HepG2 (cell line): ENCODE measurements around the gene TGFA. TPM values are rescaled to one million over a fixed set of nuclear protein-coding genes. Genes with fewer than 3 reads are reported as not detected.

Source experiments
- ATF7 ChIP-seq, 2 experiments: fragments of 450-650 bp in 1 of 2; sonication (generic) in 1 of 2; formaldehyde crosslinking in 1 of 2; IDR thresholded peaks; 2 replicates each; pipeline versions ENCODE4 v1.4.0 to v1.6.1; 2016 to 2020; ENCODE audit warnings: antibody characterized with exemption in 1 of 2, mild to moderate bottlenecking in 1 of 2, missing genetic modification reagents in 1 of 2
- CEBPB ChIP-seq: IDR thresholded peaks from 2 replicates; pipeline ENCODE4 v1.6.1; 2011; ENCODE audit warnings: low read depth, low read length, improper control_type of control experiment, borderline replicate concordance
- DNMT1 ChIP-seq: sonication (generic); formaldehyde crosslinking; IDR thresholded peaks from 2 replicates; pipeline ENCODE4 v1.5.1; 2020; ENCODE audit warnings: mild to moderate bottlenecking, missing genetic modification reagents
- FOSL2 ChIP-seq: sonication (generic); formaldehyde crosslinking; IDR thresholded peaks from 2 replicates; pipeline ENCODE4 v1.4.0; 2020; ENCODE audit warnings: missing genetic modification reagents
- FOXC1 ChIP-seq: sonication (generic); formaldehyde crosslinking; IDR thresholded peaks from 2 replicates; pipeline ENCODE4 v1.8.0; 2022; ENCODE audit warnings: mild to moderate bottlenecking, missing genetic modification reagents, borderline replicate concordance
- GFI1 ChIP-seq: sonication (generic); formaldehyde crosslinking; IDR thresholded peaks from 2 replicates; pipeline ENCODE4 v1.5.0; 2020; ENCODE audit warnings: missing genetic modification reagents, mild to moderate bottlenecking, borderline replicate concordance
- GTF2F1 ChIP-seq: fragments of 150-350 bp; IDR thresholded peaks from 2 replicates; pipeline ENCODE4 v1.6.1; 2014; ENCODE audit warnings: low read length
- POGZ ChIP-seq: sonication (generic); formaldehyde crosslinking; IDR thresholded peaks from 2 replicates; pipeline ENCODE4 v1.4.0; 2020; ENCODE audit warnings: mild to moderate bottlenecking, missing genetic modification reagents
- RAD51 ChIP-seq: fragments of 450-650 bp; IDR thresholded peaks from 2 replicates; pipeline ENCODE4 v1.6.1; 2016; ENCODE audit warnings: borderline replicate concordance
- SRSF9 ChIP-seq: fragments of 200-400 bp; formaldehyde crosslinking; IDR thresholded peaks from 2 replicates; pipeline ENCODE4 v1.6.1; 2018; ENCODE audit warnings: borderline replicate concordance, mild to moderate bottlenecking, low read depth, low read length; ENCODE audit not compliant: insufficient read depth, poor library complexity, severe bottlenecking
- XBP1 ChIP-seq: sonication (generic); formaldehyde crosslinking; IDR thresholded peaks from 2 replicates; pipeline ENCODE4 v1.5.0; 2020; ENCODE audit warnings: missing genetic modification reagents
- ZFY ChIP-seq: sonication (generic); formaldehyde crosslinking; IDR thresholded peaks from 2 replicates; pipeline ENCODE4 v1.4.0; 2020; ENCODE audit warnings: missing genetic modification reagents
- ZMYM4 ChIP-seq: sonication (generic); formaldehyde crosslinking; IDR thresholded peaks from 2 replicates; pipeline ENCODE4 v1.8.1; 2023; ENCODE audit warnings: mild to moderate bottlenecking, missing genetic modification reagents
- ZNF232 ChIP-seq: sonication (generic); formaldehyde crosslinking; IDR thresholded peaks from 2 replicates; pipeline ENCODE4 v1.4.0; 2020; ENCODE audit warnings: missing genetic modification reagents, borderline replicate concordance
- ZNF451 ChIP-seq: sonication (generic); formaldehyde crosslinking; IDR thresholded peaks from 2 replicates; pipeline ENCODE4 v1.5.0; 2020; ENCODE audit warnings: mild to moderate bottlenecking, missing genetic modification reagents
- ZNF510 ChIP-seq: sonication (generic); formaldehyde crosslinking; IDR thresholded peaks from 2 replicates; pipeline ENCODE4 v1.4.0; 2020; ENCODE audit warnings: low read depth, mild to moderate bottlenecking, missing genetic modification reagents
- ZNF614 ChIP-seq: IDR thresholded peaks from 2 replicates; pipeline ENCODE4 v1.6.1; 2018; ENCODE audit warnings: missing biosample characterization, missing genetic modification reagents, inconsistent platforms, borderline replicate concordance
- ZSCAN9 ChIP-seq: IDR thresholded peaks from 2 replicates; pipeline ENCODE4 v1.6.1; 2016; ENCODE audit warnings: borderline replicate concordance
- polyA plus RNA-seq, 8 experiments: library from polyadenylated mRNA; depleted of rRNA in 3 of 8; stranded (reverse) in 7 of 8; unstranded in 1 of 8; fragments of >200 nt; fragmentation: Illumina TruSeq in 4 of 8; extraction: Trizol in 4 of 8; gene quantifications; 2 replicates each; pipeline versions ENCODE4 v1.2.1 to v1.2.3, GENCODE V29; 2011 to 2016; ENCODE audit warnings: low read depth in 4 of 8, missing spikeins in 1 of 8, mixed read lengths in 1 of 8; ENCODE audit not compliant: insufficient read depth in 1 of 8
- total RNA-seq, 5 experiments: library from RNA; depleted of rRNA; stranded (reverse); fragments of >200 nt; fragmentation: Illumina TruSeq; extraction: Trizol; gene quantifications; 2 replicates each; pipeline ENCODE4 v1.2.3, GENCODE V29; 2016; ENCODE audit warnings: low read depth in 1 of 5
- TF ChIP-seq, protein P1 (sequence below): sonication (generic); formaldehyde crosslinking; IDR thresholded peaks from 2 replicates; pipeline ENCODE4 v1.4.0; 2020; ENCODE audit warnings: missing genetic modification reagents
- TF ChIP-seq, protein P2 (sequence below), 2 experiments: fragments of 450-650 bp in 1 of 2; sonication (generic) in 1 of 2; formaldehyde crosslinking; IDR thresholded peaks; 2 replicates each; pipeline versions ENCODE4 v1.5.0 to v1.8.0; 2020 to 2022; ENCODE audit warnings: mild to moderate bottlenecking in 1 of 2, missing genetic modification reagents in 1 of 2
- TF ChIP-seq, protein P3 (sequence below): sonication (generic); formaldehyde crosslinking; IDR thresholded peaks from 2 replicates; pipeline ENCODE4 v1.5.0; 2020; ENCODE audit warnings: mild to moderate bottlenecking, low read depth, missing genetic modification reagents, borderline replicate concordance
- TF ChIP-seq, protein P4 (sequence below): sonication (generic); formaldehyde crosslinking; IDR thresholded peaks from 2 replicates; pipeline ENCODE4 v1.4.0; 2020; ENCODE audit warnings: missing genetic modification reagents
- TF ChIP-seq, protein P5 (sequence below): sonication (generic); formaldehyde crosslinking; IDR thresholded peaks from 2 replicates; pipeline ENCODE4 v1.4.0; 2020; ENCODE audit warnings: mild to moderate bottlenecking, missing genetic modification reagents
- TF ChIP-seq, protein P6 (sequence below): sonication (generic); formaldehyde crosslinking; IDR thresholded peaks from 2 replicates; pipeline ENCODE4 v1.8.0; 2022; ENCODE audit warnings: missing genetic modification reagents, low read depth, mild to moderate bottlenecking, borderline replicate concordance

Gene TGFA
- total and polyA plus RNA-seq, 2 of the 13 experiments (the other 11 are each of a cell fraction or from before 2014, with no cell fraction given): 7.8 to 15.3 TPM

DNA sequence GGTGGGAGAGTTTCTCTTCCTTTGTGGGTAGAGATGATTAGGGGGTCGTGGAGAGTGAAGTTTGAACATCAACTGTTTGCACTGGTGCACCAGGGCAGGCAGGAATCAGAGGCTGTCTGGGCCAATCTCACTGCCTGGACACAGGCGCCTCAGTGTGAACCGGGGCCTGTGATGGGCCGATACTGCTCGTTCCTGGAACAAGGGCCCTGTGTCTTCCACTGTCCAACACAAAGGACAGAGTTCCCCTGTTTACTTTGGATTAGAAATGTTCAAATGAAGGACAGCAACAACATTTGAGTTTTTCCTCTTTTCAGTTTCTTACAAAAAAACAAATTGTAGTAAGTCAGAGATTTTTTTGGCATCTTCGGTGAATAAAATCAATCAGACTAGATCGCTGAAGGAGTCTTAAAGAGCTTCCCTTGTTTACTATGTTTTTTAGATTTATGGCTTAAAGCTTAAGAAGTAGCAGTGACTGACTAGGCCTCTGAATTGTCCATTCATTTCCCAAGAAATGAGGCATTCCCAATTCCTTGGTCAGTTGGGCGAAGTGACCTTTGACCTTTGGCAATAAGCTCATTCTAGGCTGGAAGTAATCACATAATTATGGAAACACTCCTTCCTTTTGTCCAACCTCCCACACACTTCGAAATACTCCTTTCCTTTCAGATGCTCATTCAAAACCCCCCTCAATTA is 11.6 kb upstream of the TGFA start (continued):
- TF ChIP-seq, protein P1, sequence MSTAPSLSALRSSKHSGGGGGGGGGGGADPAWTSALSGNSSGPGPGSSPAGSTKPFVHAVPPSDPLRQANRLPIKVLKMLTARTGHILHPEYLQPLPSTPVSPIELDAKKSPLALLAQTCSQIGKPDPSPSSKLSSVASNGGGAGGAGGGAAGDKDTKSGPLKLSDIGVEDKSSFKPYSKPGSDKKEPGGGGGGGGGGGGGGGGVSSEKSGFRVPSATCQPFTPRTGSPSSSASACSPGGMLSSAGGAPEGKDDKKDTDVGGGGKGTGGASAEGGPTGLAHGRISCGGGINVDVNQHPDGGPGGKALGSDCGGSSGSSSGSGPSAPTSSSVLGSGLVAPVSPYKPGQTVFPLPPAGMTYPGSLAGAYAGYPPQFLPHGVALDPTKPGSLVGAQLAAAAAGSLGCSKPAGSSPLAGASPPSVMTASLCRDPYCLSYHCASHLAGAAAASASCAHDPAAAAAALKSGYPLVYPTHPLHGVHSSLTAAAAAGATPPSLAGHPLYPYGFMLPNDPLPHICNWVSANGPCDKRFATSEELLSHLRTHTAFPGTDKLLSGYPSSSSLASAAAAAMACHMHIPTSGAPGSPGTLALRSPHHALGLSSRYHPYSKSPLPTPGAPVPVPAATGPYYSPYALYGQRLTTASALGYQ (CRISPR knock-in tag): peak; percentile 88
- TF ChIP-seq, protein P2, sequence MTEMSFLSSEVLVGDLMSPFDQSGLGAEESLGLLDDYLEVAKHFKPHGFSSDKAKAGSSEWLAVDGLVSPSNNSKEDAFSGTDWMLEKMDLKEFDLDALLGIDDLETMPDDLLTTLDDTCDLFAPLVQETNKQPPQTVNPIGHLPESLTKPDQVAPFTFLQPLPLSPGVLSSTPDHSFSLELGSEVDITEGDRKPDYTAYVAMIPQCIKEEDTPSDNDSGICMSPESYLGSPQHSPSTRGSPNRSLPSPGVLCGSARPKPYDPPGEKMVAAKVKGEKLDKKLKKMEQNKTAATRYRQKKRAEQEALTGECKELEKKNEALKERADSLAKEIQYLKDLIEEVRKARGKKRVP (CRISPR knock-in tag; IDR thresholded peaks at IDR 0.05): no peak
- TF ChIP-seq, protein P3, sequence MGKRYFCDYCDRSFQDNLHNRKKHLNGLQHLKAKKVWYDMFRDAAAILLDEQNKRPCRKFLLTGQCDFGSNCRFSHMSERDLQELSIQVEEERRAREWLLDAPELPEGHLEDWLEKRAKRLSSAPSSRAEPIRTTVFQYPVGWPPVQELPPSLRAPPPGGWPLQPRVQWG: no peak
- no peak for TF ChIP-seq DNMT1
- no peak for TF ChIP-seq ZSCAN9 (CRISPR knock-in tag)
- TF ChIP-seq ZNF510 (CRISPR knock-in tag): no peak
- TF ChIP-seq GFI1 (CRISPR knock-in tag): peak; percentile 41; the same call in 1 of the 2 replicates
- TF ChIP-seq ZNF614 (CRISPR knock-in tag): peak; percentile 65; the same call in 1 of the 2 replicates
- TF ChIP-seq, protein P4, sequence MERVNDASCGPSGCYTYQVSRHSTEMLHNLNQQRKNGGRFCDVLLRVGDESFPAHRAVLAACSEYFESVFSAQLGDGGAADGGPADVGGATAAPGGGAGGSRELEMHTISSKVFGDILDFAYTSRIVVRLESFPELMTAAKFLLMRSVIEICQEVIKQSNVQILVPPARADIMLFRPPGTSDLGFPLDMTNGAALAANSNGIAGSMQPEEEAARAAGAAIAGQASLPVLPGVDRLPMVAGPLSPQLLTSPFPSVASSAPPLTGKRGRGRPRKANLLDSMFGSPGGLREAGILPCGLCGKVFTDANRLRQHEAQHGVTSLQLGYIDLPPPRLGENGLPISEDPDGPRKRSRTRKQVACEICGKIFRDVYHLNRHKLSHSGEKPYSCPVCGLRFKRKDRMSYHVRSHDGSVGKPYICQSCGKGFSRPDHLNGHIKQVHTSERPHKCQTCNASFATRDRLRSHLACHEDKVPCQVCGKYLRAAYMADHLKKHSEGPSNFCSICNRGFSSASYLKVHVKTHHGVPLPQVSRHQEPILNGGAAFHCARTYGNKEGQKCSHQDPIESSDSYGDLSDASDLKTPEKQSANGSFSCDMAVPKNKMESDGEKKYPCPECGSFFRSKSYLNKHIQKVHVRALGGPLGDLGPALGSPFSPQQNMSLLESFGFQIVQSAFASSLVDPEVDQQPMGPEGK: peak; percentile 54
- peak; percentile 80 for TF ChIP-seq ZFY (CRISPR knock-in tag)
- TF ChIP-seq POGZ: peak; percentile 81
- no peak for TF ChIP-seq GTF2F1
- no peak for TF ChIP-seq ATF7 (IDR thresholded peaks at IDR 0.05)
- TF ChIP-seq ATF7 (CRISPR knock-in tag; IDR thresholded peaks at IDR 0.05): no peak; the same call in 1 of the 2 replicates
- peak; percentile 81 for TF ChIP-seq ZMYM4 (CRISPR knock-in tag)
- no peak for TF ChIP-seq FOXC1 (CRISPR knock-in tag)
- TF ChIP-seq ZNF232 (CRISPR knock-in tag): peak; percentile 75; the same call in 1 of the 2 replicates
- TF ChIP-seq XBP1 (CRISPR knock-in tag): no peak
- TF ChIP-seq CEBPB: no peak
- TF ChIP-seq FOSL2 (CRISPR knock-in tag): peak; percentile 44
- TF ChIP-seq, protein P5, sequence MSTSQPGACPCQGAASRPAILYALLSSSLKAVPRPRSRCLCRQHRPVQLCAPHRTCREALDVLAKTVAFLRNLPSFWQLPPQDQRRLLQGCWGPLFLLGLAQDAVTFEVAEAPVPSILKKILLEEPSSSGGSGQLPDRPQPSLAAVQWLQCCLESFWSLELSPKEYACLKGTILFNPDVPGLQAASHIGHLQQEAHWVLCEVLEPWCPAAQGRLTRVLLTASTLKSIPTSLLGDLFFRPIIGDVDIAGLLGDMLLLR: no peak
- TF ChIP-seq, protein P6, sequence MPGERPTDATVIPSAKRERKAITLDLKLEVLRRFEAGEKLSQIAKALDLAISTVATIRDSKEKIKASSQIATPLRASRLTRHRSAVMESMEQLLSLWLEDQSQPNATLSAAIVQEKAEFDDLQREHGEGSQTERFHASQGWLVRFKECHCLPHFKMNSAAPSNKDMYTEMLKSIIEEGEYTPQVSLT: no peak
- no peak for TF ChIP-seq SRSF9
- no peak for TF ChIP-seq RAD51
- TF ChIP-seq ZNF451 (CRISPR knock-in tag): no peak
